Measurements from ENCODE around the gene LMAN1. TPM values are rescaled to one million over a fixed set of nuclear protein-coding genes. Genes with fewer than 3 reads are reported as not detected.

LMAN1 gene
- total RNA-seq, 4 donors from 2014 or later: 67.1 to 80.3 (median 70.6) TPM

DNA sequence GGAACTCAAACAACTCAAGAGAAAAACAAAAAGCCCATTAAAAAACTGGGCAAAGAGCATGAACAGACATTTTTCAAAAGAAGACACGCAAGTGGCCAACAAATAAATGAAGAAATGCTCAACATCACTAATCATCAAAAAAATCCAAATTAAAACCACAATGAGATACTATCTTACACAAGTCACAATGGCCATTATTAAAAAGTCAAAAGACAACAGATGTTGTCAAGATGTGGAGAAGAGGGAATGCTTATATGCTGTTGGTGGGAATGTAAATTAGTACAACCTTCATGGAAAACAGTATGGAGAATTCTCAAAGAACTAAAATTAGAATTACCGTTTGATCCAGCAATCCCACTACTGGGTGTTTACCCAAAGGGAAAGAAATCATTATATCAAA lies 15.1 kb downstream of the LMAN1 start:
- Histone ChIP-seq H3K4me3 (no peak overlapping the region), H3K36me3 (peaks cover 0 to 100% (median 29%) of the 10 kb centered on the region in 3 donors), H3K27me3 (no peaks in the 10 kb centered on the region), H3K9me3 (peaks cover 0 to 5% (median 0%) of the 10 kb centered on the region in 3 donors), H3K4me1 (no peaks in the 10 kb centered on the region), H3K27ac (no peak overlapping the region)
- WGBS, 2 donors: 89 to 97% methylated on average over 2 of the region's 2 CpGs
- no peak for DNase-seq
- intact Hi-C loops (cut with DNase I): no loop called here
- TF ChIP-seq POLR2A (IDR thresholded peaks at IDR 0.05): no peak
- TF ChIP-seq, protein P1, sequence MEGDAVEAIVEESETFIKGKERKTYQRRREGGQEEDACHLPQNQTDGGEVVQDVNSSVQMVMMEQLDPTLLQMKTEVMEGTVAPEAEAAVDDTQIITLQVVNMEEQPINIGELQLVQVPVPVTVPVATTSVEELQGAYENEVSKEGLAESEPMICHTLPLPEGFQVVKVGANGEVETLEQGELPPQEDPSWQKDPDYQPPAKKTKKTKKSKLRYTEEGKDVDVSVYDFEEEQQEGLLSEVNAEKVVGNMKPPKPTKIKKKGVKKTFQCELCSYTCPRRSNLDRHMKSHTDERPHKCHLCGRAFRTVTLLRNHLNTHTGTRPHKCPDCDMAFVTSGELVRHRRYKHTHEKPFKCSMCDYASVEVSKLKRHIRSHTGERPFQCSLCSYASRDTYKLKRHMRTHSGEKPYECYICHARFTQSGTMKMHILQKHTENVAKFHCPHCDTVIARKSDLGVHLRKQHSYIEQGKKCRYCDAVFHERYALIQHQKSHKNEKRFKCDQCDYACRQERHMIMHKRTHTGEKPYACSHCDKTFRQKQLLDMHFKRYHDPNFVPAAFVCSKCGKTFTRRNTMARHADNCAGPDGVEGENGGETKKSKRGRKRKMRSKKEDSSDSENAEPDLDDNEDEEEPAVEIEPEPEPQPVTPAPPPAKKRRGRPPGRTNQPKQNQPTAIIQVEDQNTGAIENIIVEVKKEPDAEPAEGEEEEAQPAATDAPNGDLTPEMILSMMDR (IDR thresholded peaks at IDR 0.05): no peak

DNA sequence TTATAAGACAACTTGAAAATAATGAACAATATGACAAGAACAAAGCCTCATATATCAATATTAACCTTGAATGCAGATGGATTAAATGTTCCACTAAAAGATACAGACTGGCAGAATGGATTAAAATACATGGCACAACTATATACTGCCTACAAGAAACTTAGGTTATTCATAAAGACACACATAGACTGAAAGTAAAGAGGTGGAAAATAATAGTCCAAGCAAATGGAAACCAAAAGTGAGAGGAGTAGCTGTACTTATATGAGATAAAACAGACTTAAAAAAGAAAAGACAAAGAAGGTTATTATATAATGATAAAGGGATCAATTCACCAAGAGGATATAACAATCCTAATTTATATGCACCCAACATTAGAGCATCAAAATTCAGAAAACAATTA lies 18.2 kb downstream of the LMAN1 start:
- TF ChIP-seq, protein P1 (IDR thresholded peaks at IDR 0.05): no peak
- no peak for TF ChIP-seq POLR2A (IDR thresholded peaks at IDR 0.05)
- H3K27ac ChIP-seq: no peak overlapping the region
- no peaks in the 10 kb centered on the region for H3K27me3 ChIP-seq
- intact Hi-C loops (cut with DNase I): no loop called here
- no peak for DNase-seq
- H3K4me1 ChIP-seq: no peaks in the 10 kb centered on the region
- peaks cover 6 to 100% (median 23%) of the 10 kb centered on the region in 3 donors for H3K36me3 ChIP-seq
- peaks cover 0 to 5% (median 0%) of the 10 kb centered on the region in 3 donors for H3K9me3 ChIP-seq
- H3K4me3 ChIP-seq: no peak overlapping the region

DNA sequence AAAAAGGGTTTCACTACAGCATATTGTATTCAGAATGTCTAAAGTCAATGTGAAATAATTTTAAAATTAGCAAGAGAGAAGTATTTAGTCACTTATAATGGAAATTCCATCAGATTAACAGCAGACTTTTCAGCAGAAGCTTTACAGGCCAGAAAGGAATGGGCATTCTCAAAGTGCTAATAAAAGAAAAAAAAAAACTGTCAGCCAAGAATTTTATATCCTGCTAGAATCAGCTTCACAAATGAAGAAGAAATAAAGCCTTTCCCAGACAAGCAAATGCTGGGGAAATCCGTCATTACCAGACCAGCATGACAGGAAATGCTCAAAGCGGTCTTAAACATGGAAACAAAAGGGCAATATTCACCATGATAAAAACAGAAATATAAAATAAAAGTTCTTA lies 18.8 kb downstream of the LMAN1 start:
- intact Hi-C loops (cut with DNase I): no loop called here
- H3K36me3 ChIP-seq: peaks cover 6 to 100% (median 18%) of the 10 kb centered on the region in 3 donors
- 92 to 95% methylated on average over 2 of the region's 2 CpGs for WGBS, 2 donors
- TF ChIP-seq POLR2A (IDR thresholded peaks at IDR 0.05): no peak
- TF ChIP-seq, protein P1 (IDR thresholded peaks at IDR 0.05): no peak
- H3K27me3 ChIP-seq: no peaks in the 10 kb centered on the region
- peaks cover 0 to 5% (median 0%) of the 10 kb centered on the region in 3 donors for H3K9me3 ChIP-seq
- no peak overlapping the region for H3K4me3 ChIP-seq
- H3K4me1 ChIP-seq: no peaks in the 10 kb centered on the region
- no peak overlapping the region for H3K27ac ChIP-seq
- no peak for DNase-seq

DNA sequence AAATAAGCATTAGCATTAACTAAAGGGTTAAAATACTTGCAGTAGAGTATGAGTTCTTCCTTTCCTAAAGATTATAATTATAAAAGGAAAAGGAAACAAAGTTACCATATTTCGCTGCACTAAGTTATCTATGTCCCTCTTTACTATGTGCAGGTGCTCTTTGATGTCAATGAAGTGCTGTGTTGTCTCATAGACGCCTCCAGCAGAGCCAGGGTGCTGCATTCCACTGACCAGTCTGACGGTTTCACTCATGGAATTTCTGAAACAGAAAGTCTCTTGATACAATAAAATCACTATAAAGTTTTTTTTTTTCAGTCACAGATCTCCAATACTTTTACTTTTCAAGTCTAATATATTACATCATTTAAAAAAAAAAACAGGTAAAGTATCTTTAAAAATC lies 26.1 kb downstream of the LMAN1 start:
- Histone ChIP-seq H3K4me1 (no peaks in the 10 kb centered on the region), H3K4me3 (no peak overlapping the region), H3K27ac (no peak overlapping the region), H3K36me3 (peaks cover 0 to 100% (median 15%) of the 10 kb centered on the region in 3 donors), H3K27me3 (no peaks in the 10 kb centered on the region), H3K9me3 (no peaks in the 10 kb centered on the region)
- intact Hi-C loops (cut with DNase I): no loop called here
- no peak for DNase-seq
- 84 to 95% methylated on average over 3 of the region's 3 CpGs for WGBS, 2 donors
- no peak for TF ChIP-seq POLR2A (IDR thresholded peaks at IDR 0.05)
- TF ChIP-seq, protein P1 (IDR thresholded peaks at IDR 0.05): no peak

DNA sequence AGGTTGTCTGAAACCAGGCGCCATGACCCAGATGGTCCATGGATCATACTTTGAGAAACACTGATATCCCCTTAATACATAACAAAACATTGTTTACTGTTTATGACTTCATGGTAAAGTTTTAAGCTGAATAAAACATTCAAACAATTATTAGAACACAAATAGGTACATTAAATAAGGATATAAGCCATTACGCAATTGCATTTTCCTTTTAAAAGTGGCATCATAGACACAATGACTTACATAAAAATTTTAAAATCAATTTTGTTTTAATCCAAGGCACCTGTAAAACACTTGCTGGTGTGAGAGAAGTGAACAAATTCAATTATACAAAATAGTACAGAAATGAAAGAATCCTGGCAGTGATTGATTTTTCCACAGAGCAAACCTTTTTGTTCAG lies 30.4 kb downstream of the LMAN1 start:
- H3K36me3 ChIP-seq: peaks cover 0 to 80% (median 14%) of the 10 kb centered on the region in 3 donors
- 94 to 100% methylated on average over 2 of the region's 2 CpGs for WGBS, 2 donors
- DNase-seq: no peak
- no peaks in the 10 kb centered on the region for H3K9me3 ChIP-seq
- no peak for TF ChIP-seq POLR2A (IDR thresholded peaks at IDR 0.05)
- TF ChIP-seq, protein P1 (IDR thresholded peaks at IDR 0.05): no peak
- no peaks in the 10 kb centered on the region for H3K4me1 ChIP-seq
- no peaks in the 10 kb centered on the region for H3K27me3 ChIP-seq
- intact Hi-C loops (cut with DNase I): no loop called here
- H3K27ac ChIP-seq: no peak overlapping the region
- no peak overlapping the region for H3K4me3 ChIP-seq

Data from esophagus squamous epithelium (tissue), 5 donors.